HG03280 (cell line): ENCODE data around the gene COPZ2.
"Not testable (repeated sequence)": the region's sequence is repeated elsewhere in the genome, so short reads cannot be mapped to it uniquely, and the experiment has no call there.

Source experiments
- ATAC-seq: cut with Tn5 transposase; IDR thresholded peaks from one replicate; pipeline ENCODE4 v1.9.1; 2021; ENCODE audit warnings: mild to moderate bottlenecking, moderate library complexity; ENCODE audit not compliant: unreplicated experiment

Gene COPZ2

DNA sequence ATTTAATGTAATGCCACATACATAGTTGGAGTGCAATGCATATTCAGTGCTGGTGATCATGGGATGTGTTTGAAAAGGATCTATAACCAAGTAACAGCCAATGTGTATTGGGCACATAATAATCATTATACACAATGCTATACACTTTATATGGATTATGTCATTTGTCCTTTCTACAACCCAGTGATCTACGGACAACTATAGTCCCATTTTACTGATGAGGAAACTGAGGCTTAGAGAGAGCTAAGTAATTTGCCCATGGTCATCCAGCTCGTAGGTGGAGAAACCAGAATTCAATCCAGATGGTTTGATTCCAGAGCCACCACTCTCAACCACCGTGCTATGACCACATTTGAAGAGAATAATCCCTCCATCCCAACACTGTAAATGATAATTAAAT, 27.4 kb downstream of the COPZ2 start:
- ATAC-seq = no peak

DNA sequence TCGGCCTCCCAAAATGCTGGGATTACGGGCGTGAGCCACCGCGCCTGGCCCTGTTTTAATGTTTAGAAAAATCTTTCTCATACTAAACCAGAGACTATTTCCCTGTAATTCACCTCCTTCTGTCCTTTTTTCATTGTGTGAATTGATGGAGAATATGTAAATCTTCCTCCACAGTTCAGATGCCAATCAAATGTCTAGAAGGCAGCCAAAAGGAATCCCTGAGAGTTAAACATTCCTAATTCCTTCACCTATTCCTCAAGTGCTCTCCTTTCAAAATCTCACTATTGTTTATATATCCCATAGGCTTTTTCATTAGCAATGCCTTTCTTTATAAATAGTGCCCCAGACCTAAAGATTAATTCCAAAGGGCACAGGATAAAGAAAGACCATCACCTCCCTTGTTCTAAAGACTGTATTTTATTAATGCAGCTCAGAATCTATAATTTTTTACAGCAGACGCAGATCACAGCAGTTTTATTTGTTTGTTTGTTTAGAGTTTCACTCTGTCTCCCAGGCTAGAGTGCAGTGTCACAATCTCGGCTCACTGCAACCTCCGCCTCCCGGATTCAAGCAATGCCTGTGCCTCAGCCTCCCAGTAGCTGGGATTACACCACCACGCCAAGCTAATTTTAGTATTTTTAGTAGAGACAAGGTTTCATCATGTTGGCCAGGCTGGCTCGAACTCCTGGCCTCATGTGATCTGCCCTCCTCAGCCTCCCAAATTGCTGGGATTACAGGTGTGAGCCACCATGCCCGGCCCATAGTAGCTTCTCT, 30.5 kb downstream of the COPZ2 start:
- ATAC-seq = no peak

- ATAC-seq = no peak
These were observed 32.6 kb downstream of the COPZ2 start for GRCh38 chr17:48004983-48005382.

DNA sequence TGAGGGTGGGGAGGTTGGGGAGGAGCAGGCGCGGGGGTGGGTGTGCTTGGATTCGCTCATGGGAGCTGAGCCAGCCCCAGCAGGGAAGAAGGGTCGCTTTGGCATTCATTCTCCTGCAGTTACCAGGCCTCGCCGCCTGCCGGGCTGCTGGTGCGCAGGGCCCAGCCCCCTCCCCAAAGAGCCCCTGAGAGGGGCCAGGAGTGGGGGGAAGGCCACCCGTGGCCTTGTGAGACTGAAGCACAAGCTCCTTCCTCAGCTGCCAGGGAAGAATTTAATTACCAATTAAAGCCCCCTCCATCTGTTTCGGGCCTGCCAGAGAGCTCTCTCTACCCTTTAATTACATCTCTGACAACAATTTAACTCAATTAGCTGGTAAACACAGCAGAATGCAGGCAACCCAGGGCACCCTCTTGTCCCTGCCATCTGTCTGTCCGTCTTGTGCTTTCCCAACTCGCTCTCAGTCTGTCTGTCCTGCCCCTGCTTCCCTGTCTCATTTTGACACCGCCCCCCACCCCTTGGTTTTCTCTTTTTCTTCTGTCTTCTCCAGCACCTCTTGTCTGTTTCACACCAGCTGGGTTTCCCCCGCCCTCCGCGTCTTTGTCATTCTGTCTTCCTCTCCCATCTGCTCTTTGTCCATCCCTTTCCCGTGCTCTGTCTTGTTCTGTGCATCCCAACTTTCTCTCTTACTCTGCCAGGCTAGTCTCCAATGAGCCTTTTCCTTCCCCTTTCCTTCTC, 34.0 kb downstream of the COPZ2 start:
- no peak for ATAC-seq

DNA sequence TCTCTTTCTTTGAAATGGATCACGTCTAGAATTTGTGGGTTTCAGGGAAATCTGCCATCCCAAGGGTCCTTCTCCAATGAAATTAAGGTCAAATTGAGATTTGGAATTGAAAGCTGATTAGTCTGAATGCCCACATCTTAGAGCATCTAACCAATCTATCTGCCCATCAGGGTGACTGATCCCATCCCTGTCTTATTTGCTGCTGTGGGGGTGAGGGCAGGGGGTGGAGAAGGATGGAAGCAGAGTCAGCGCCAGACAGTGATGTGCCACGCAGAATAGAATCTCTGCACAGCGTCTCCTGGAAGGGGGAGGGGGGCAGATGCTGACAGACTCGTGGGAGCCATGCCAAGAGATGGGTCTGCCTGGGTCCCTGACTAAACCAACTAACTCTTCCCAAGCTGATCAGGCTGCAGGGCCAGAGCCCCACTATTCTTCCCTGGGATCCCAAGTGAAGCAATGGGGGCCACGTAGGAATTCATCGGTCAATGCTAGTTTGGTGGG, 34.6 kb downstream of the COPZ2 start:
- no peak for ATAC-seq

DNA sequence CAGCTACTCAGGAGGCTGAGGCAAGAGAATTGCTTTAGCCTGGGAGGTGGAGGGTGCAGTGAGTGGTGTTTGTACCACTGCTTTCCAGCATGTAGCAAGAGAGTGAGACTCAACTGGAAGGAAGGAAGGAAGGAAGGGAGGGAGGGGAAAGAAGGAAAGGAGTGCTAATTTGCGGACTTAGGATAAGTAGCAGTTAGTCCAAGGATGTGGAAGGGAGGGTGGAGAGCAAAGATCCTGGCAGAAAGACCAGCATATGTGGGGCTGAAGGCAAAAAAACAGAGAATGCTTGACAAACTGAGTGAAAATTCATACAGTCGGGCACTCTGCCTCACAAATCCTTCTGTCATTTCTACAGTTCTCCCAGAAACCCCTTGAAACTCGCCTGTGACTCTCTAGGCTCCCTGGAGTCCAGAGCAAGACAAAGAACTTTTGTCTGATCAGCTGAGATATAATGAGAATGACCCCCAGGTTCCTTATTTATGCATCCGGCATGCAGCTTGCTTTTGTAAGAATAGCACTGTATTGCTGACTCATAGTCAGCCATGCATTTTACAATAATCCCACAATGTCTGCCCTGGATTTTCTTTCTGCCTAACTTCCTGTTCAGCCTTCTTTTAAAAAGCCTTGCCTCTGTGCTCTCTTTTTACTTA, 35.2 kb downstream of the COPZ2 start:
- no peak for ATAC-seq

DNA sequence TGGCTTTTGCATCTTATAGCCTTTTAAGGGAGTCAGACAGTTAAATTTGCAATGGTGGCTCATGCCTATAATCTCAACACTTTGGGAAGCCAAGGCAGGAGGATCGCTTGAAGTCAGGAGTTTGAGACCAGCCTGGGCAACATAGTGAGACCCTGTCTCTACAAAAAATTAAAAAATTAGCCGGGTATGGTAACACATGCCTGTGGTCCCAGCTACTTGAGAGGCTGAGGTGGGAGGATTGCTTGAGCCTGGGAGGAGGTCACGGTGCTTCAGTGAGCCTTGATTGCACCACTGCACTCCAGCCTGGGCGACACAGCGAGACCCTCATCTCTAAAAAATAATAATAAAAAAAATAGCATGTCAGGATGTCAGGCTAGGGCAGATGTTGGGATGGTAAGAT, 35.9 kb downstream of the COPZ2 start:
- ATAC-seq = not testable (repeated sequence)

- no peak for ATAC-seq
These were observed 36.4 kb downstream of the COPZ2 start for GRCh38 chr17:48001197-48001596.

DNA sequence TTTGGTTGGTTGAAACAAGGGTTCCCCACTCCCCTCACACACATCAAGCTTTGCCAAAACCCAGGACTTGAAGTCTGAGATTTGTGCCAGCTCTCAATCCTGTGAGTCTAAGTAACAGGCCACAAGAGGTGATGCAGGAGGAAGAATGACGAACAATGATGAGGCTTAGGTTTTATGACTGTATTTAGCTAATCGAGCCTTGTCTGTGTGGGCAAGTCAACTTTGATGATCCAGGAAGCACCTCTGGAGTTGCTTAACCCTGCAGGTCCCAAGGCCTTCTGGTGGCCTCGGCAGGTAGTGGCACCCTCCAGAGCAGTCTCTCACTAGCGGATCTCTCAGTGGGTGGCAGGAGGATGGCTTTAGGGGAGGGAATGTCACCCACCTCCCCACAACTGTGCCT, 38.0 kb downstream of the COPZ2 start:
- ATAC-seq = no peak

DNA sequence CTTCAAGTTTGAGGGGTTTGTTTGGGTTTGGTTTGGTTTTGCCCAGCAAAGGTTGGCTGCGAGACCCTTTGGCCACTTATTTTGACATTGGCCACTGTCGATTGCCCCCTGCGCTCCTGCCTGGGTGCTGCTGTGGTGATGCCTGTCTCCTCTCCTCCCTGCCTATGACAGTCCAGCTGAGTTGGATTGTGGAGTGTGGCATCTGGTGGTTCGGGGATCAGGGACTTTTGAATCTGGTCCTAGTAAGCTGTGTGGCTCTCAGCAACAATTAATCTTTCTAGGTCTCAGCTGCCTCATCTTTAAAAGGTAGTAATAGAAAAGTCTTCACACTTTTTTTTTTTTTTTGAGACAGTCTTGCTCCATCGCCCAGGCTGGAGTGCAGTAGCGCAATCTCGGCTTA, 39.6 kb downstream of the COPZ2 start:
- no peak for ATAC-seq

DNA sequence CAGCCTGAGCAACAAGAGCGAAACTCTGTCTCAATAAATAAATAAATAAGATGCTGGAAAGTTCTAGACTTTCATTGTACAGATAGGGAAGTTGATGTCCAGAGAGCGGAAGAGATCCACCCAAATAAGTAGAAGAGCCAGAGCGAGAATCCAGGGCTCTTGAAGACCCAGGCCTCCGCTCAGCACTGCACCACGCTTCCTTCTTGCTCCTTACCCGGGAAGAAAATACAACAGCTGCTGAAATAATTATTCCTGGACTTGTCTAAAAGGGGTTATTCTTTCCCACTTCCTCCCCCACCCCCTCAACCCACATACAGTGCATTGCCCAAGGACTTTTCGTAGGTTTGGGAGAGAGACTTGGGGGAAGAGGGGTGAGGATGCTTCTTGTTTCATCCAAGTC, 40.0 kb downstream of the COPZ2 start:
- no peak for ATAC-seq

DNA sequence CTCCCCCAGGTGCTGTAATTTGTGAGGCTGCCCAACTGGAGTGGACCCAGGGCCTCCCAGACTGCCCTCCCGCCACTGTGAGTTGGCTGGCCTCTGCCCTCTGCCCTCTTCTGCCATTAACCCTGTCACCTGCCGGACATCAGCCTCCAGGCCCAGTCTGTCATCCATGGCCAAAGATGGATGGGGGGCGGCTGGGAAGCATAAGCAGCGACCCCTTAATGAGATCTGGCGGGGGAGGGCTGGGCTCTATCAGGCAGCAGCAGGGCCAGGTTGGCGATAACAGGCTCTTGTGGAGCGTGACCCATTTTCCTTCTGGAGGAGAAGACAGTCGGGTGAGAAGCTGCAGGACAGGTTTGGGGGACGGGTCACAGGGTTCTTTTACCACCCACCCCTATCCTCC, 41.4 kb downstream of the COPZ2 start:
- ATAC-seq = no peak

DNA sequence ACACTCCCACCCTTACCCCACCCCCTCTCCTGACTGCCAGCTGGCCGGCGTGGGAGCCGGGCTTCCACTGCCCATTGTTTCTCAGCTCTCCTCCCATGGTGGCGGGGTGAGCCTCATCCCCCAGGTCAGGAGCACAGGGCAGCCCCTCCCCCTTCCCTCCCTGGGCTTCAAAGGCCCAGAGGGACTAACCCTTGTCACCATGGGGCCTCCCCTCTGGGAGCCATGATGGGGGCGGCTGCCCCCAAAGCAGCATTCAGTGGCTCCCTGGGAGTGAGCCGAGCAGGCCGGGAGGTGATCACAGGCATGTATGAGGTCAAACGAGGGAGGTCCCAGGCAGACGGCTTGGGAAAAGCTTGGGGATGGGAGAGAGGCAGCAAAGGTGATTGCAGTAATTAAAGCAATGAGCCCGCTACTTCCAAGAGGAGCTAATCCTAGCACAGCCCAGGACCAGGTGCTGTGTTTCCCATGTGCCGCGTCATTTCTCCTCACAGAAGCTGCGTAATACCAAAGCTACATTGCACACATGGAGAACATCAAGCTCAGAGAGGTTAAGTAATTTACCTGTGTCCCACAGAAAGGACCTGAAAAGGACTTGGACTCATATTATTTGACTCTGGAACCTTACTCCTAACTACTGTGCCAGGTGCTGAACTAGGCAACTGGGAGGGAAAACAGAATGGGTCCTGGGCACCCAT, 42.2 kb downstream of the COPZ2 start:
- no peak for ATAC-seq

DNA sequence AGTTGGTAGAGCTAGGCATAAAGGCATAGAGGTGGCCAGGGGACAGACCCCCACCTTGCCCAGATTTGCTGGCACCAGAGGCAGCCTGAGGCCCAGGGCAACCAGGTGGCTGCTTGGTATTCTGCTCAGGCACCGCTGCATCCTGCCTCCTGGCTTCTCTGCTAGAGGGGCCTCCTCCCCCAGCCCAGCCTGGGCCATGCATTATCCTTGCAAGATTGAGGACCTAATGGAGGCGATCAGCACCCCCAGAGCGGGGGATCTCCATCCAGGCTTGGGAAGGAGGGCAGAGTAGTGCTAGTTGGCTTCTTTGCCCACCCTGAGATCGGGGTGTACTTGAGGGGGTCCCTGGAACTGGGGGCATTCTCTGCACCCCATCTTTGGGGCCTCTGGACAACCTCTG, 42.9 kb downstream of the COPZ2 start:
- no peak for ATAC-seq

DNA sequence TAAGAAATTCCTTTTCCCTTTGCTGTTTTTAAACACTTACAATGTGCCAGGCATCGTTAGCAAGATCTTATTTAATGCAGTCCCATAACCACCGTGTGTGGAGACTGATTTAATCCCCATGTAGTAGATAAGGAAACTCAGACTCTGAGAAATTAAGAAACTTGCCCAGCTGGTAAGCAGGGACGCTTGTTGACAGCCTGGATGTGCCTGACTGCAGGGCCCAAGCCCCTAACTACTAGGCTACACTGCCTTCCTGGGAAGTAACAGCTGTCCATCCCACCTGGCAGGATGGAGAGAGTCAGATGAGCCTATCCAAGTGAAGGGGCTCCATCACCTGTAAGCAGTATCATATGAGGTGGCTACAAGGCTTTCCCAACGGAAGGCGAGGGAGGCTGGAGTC, 43.6 kb downstream of the COPZ2 start:
- no peak for ATAC-seq

- ATAC-seq = no peak
These were observed 44.5 kb downstream of the COPZ2 start for GRCh38 chr17:47993031-47993564.

DNA sequence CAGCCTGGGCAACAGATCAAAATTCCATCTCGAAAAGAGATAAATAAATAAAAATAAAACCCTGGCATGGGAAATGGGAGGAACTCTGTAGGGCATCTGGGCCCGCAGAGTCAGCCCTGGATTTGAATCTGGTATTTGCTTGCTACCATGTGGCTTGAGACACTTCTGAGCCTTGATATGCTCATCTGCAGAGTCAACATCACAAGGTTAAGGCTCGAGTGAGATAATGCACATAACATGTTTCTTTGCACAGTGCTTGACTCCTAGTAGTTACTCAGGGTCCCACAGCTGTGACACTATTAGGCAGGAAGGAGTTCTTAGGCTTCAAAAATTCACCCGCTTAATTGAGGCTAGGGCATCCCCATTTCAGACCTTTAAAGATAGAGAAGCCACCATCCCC, 45.4 kb downstream of the COPZ2 start:
- ATAC-seq = no peak

DNA sequence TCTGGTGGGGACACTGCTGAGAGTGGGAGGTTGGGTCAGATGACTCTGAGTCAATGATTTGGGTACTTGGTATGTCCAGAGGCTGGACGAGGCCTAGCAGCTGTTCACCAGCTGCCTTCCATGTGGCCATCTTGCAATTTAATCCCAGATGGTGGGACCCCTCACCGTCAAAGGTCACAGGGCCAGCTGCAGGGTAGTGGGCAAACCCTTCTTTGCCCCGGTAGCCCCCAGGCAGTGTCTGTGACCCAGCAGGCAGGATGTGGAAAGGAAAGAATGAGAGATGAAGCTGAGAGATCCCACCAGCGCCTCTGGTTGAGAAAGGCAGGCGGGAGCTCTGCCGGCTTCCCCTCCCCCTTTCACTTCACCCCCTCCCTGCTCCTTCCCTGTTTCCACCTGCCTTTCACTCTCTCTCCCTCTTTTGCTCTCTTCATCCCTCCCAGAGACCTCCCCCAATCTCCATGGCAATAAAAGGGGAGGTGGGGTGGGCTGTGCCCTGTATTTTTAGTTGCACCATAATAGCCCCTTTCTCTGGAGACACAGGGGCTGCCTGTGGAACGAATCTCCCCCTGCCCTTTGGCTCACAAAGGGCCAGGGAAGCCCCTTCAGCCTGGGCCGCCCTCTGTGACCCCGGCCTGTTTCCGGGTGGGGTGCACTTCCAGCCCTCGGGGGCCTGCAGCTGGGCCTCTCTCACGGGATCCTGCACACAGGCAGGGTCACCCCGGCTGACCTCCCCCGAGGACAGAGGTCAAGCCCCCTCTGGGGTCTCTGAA, 46.5 kb downstream of the COPZ2 start:
- ATAC-seq = no peak

GRCh38 chr17:47989700-47990099, 47.9 kb downstream of the COPZ2 start:
- ATAC-seq = no peak

DNA sequence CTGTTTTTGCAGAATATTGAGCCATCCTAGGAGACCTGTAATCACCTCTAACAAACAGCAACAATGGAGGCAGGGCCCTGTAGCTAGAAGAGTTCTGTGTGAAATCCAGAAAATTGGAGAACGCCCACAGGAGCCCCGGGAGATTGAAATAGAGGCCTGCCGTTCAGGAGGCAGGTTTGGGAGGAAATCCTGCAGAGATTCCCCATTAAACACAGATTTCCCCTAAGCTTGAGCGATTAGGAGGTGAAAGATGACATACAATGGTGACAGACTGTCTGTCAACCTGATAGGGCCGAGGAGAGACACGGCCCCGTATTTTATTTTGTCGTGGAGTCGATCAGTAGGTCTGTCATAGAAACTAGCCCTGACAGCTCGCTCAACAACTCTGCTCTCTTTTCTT, 48.4 kb downstream of the COPZ2 start:
- ATAC-seq = no peak
